Measurements from ENCODE around the gene AP4S1.

DNA sequence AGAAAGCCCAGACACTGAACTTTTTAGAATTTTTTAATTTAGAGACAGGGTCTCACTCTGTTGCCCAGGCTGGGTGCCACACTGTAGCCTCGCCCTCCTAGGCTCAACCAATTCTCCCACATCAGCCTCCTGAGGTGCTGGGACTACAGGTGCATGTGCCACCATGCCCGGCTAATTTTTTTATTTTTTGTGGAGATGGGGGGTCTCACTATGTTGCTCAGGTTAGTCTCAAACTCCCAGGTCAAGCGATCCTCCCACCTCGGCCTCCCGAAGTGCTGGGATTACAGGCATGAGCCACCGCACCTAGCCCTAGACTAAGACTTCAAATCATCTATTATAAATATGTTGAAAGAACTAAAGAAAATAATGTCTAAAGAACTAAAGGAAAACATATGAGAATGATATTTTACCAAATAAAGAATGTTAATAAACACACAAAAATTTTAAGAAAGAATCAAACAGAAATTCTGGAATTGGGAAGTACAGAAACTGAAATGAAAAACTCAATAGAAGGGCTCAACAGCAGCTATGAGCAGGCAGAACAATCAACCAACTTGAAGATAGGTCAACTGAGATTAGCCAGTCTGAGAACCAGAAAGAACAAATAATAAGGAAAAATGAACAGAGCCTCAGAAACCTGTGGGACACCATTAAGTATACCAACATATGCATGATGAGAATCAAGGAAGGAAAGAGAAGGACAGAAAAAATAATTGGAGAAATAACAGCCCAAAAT lies 26.2 kb upstream of the AP4S1 start:
- TF ChIP-seq GATA2 (IDR thresholded peaks at IDR 0.05; ENCODE audit: low read depth, low read length) (no peak), GATA3 (IDR thresholded peaks at IDR 0.05; ENCODE audit: low read depth, low read length) (no peak)
